ENCODE measurements around the gene DIP2A. TPM values are rescaled to one million over a fixed set of nuclear protein-coding genes. Genes with fewer than 3 reads are reported as not detected.

DIP2A gene
- total and polyA plus RNA-seq, 2 experiments from 2014 or later: 18.5 to 36.3 TPM

DNA sequence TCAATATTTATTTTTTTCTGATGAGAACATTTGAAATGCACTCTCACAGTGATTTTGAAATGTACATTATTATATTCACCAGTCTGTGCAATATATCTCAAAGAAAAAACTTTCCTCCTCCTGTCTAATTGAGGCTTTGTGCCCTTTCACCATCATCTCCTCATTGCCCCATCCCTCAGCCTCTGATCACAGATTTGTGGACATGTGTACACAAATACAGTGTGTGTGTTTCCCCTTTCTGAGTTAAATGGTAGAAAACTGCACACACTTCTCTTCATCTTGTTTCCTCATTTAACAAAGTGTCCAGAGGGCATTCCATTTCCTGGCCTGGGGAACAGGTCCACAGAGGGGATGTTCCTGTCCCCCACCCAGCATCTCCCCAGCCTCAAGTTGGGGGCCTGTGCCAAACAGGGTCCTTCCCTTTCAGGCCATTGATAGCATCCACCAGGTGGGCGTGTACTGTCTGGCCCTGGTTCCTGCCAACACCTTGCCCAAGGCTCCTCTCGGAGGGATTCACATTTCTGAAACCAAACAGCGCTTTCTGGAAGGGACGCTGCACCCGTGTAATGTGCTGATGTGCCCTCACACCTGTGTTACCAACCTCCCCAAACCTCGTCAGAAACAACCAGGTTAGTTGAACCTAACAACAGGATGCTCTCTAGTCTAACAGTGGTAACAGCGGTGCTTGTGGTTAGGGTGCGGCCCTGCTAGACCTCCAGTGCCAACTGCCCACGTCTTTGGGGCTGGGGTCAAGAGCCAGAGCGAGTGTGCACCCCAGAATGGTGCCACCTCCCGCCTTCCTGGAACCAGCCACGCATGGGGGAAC, 91.6 kb downstream of the DIP2A start (continued):
- TF ChIP-seq, protein P1, sequence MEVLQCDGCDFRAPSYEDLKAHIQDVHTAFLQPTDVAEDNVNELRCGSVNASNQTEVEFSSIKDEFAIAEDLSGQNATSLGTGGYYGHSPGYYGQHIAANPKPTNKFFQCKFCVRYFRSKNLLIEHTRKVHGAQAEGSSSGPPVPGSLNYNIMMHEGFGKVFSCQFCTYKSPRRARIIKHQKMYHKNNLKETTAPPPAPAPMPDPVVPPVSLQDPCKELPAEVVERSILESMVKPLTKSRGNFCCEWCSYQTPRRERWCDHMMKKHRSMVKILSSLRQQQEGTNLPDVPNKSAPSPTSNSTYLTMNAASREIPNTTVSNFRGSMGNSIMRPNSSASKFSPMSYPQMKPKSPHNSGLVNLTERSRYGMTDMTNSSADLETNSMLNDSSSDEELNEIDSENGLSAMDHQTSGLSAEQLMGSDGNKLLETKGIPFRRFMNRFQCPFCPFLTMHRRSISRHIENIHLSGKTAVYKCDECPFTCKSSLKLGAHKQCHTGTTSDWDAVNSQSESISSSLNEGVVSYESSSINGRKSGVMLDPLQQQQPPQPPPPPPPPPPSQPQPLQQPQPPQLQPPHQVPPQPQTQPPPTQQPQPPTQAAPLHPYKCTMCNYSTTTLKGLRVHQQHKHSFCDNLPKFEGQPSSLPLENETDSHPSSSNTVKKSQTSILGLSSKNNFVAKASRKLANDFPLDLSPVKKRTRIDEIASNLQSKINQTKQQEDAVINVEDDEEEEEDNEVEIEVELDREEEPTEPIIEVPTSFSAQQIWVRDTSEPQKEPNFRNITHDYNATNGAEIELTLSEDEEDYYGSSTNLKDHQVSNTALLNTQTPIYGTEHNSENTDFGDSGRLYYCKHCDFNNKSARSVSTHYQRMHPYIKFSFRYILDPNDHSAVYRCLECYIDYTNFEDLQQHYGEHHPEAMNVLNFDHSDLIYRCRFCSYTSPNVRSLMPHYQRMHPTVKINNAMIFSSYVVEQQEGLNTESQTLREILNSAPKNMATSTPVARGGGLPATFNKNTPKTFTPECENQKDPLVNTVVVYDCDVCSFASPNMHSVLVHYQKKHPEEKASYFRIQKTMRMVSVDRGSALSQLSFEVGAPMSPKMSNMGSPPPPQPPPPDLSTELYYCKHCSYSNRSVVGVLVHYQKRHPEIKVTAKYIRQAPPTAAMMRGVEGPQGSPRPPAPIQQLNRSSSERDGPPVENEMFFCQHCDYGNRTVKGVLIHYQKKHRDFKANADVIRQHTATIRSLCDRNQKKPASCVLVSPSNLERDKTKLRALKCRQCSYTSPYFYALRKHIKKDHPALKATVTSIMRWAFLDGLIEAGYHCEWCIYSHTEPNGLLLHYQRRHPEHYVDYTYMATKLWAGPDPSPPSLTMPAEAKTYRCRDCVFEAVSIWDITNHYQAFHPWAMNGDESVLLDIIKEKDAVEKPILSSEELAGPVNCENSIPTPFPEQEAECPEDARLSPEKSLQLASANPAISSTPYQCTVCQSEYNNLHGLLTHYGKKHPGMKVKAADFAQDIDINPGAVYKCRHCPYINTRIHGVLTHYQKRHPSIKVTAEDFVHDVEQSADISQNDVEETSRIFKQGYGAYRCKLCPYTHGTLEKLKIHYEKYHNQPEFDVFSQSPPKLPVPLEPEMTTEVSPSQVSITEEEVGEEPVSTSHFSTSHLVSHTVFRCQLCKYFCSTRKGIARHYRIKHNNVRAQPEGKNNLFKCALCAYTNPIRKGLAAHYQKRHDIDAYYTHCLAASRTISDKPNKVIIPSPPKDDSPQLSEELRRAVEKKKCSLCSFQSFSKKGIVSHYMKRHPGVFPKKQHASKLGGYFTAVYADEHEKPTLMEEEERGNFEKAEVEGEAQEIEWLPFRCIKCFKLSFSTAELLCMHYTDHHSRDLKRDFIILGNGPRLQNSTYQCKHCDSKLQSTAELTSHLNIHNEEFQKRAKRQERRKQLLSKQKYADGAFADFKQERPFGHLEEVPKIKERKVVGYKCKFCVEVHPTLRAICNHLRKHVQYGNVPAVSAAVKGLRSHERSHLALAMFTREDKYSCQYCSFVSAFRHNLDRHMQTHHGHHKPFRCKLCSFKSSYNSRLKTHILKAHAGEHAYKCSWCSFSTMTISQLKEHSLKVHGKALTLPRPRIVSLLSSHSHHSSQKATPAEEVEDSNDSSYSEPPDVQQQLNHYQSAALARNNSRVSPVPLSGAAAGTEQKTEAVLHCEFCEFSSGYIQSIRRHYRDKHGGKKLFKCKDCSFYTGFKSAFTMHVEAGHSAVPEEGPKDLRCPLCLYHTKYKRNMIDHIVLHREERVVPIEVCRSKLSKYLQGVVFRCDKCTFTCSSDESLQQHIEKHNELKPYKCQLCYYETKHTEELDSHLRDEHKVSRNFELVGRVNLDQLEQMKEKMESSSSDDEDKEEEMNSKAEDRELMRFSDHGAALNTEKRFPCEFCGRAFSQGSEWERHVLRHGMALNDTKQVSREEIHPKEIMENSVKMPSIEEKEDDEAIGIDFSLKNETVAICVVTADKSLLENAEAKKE (CRISPR knock-in tag; IDR thresholded peaks at IDR 0.05): no peak
- TF ChIP-seq, protein P2, sequence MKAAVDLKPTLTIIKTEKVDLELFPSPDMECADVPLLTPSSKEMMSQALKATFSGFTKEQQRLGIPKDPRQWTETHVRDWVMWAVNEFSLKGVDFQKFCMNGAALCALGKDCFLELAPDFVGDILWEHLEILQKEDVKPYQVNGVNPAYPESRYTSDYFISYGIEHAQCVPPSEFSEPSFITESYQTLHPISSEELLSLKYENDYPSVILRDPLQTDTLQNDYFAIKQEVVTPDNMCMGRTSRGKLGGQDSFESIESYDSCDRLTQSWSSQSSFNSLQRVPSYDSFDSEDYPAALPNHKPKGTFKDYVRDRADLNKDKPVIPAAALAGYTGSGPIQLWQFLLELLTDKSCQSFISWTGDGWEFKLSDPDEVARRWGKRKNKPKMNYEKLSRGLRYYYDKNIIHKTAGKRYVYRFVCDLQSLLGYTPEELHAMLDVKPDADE (IDR thresholded peaks at IDR 0.05): no peak

DNA sequence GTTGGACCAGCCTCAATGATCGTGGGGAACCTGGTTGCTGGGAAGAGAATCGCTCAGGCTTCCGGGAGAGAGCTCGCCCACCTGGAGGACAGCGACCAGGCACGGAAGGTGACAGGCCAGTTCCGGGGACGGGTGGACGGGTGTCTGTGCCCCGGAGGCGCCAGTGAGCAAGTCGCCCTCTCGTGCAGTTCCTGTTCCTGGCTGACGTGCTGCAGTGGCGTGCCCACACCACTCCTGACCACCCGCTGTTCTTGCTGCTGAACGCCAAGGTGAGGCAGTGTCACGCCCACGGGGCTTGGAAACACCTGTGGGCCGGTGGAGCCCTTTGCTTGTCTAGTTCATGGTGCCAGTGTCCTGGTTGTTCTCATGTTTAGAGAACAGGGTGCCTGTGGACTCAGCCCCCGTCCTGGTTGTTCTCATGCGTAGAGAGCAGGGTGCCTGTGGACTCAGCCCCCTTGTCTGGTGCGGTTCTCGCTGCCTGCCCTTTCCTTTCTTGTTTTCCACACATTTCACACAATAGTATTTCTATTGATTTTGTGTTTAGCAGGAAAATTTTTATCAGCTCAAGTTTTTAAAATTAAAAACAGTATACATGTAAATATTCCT, 93.0 kb downstream of the DIP2A start:
- Histone ChIP-seq H3K4me1 (ENCODE audit: insufficient read depth) (no peaks in the 10 kb centered on the region), H3K9me2 (ENCODE audit: insufficient read depth) (no peaks in the 10 kb centered on the region), H4K20me1 (replicated peaks; ENCODE audit: insufficient read depth) (no peaks in the 10 kb centered on the region), H3F3A (replicated peaks; ENCODE audit: low read depth) (no peaks in the 10 kb centered on the region), H3K36me3 (ENCODE audit: insufficient read depth) (no peaks in the 10 kb centered on the region), H3K4me2 (no peak overlapping the region), H3K27me3 (ENCODE audit: insufficient read depth) (no peaks in the 10 kb centered on the region), H3K27ac (ENCODE audit: low read depth) (no peak overlapping the region), H3K79me2 (replicated peaks; ENCODE audit: insufficient read depth) (no peaks in the 10 kb centered on the region), H2AFZ (no peak overlapping the region), H3K4me3 (no peak overlapping the region)
- Mint-ChIP-seq H3K4me3 (no peak overlapping the region), H3K27me3 (ENCODE audit: insufficient read depth, low read depth, poor library complexity) (peaks cover 6% of the 10 kb centered on the region), H3K9me3 (no peaks in the 10 kb centered on the region), H3K4me1 (no peaks in the 10 kb centered on the region), H3K36me3 (ENCODE audit: low read depth) (peaks cover 22% of the 10 kb centered on the region), H3K27ac (no peak overlapping the region)
- ATAC-seq (peak; percentile 75), DNase-seq (ENCODE audit: low spot score) (peak; percentile 33)
- no peak for TF ChIP-seq CREB1 (CRISPR knock-in tag; IDR thresholded peaks at IDR 0.05; ENCODE audit: low read depth)
- TF ChIP-seq, protein P3, sequence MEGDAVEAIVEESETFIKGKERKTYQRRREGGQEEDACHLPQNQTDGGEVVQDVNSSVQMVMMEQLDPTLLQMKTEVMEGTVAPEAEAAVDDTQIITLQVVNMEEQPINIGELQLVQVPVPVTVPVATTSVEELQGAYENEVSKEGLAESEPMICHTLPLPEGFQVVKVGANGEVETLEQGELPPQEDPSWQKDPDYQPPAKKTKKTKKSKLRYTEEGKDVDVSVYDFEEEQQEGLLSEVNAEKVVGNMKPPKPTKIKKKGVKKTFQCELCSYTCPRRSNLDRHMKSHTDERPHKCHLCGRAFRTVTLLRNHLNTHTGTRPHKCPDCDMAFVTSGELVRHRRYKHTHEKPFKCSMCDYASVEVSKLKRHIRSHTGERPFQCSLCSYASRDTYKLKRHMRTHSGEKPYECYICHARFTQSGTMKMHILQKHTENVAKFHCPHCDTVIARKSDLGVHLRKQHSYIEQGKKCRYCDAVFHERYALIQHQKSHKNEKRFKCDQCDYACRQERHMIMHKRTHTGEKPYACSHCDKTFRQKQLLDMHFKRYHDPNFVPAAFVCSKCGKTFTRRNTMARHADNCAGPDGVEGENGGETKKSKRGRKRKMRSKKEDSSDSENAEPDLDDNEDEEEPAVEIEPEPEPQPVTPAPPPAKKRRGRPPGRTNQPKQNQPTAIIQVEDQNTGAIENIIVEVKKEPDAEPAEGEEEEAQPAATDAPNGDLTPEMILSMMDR (conservative IDR thresholded peaks at IDR 0.05; ENCODE audit: low read depth in 2 of 2): 0 out of 4 replicates have a peak, but pooled peaks have one; percentile 9 to 16

All from GM23338 (cell line).